Psoas muscle (tissue), 8 donors: Measurements from ENCODE around the gene ZNF609. TPM values are rescaled to one million over a fixed set of nuclear protein-coding genes. Genes with fewer than 3 reads are reported as not detected.

ENCODE experiments used
- ATAC-seq, 4 donors: fragments of 200-7000 bp; cut with Tn5 transposase; one replicate each; pipeline ENCODE4 v1.9.1; 2020; ENCODE audit warnings: moderate library complexity in 3 of 4, mild to moderate bottlenecking in 2 of 4
- DNase-seq, 2 donors: peaks; one replicate each; pipeline ENCODE4 v3.0.0-alpha.2; 2020
- H3K27ac ChIP-seq: fragments of 200-600 bp; one replicate; pipeline ENCODE4 v1.8.0; 2022
- H3K27me3 ChIP-seq, 3 donors: fragments of 200-600 bp in 1 of 3; one replicate each; pipeline versions ENCODE4 v1.6.1 to v1.8.0; 2013 to 2022; ENCODE audit warnings: low read length in 2 of 3, mild to moderate bottlenecking in 2 of 3, moderate library complexity in 1 of 3; ENCODE audit not compliant: insufficient read depth in 3 of 3
- H3K36me3 ChIP-seq, 2 donors: fragments of 200-600 bp in 1 of 2; one replicate each; pipeline versions ENCODE4 v1.6.1 to v1.8.0; 2013 to 2022; ENCODE audit warnings: low read depth in 1 of 2, mild to moderate bottlenecking in 1 of 2, moderate library complexity in 1 of 2; ENCODE audit not compliant: insufficient read depth in 1 of 2
- H3K4me1 ChIP-seq: fragments of 200-600 bp; one replicate; pipeline ENCODE4 v1.8.0; 2022
- H3K4me3 ChIP-seq: fragments of 200-600 bp; one replicate; pipeline ENCODE4 v1.8.0; 2022; ENCODE audit warnings: mild to moderate bottlenecking
- H3K9me3 ChIP-seq: fragments of 200-600 bp; one replicate; pipeline ENCODE4 v1.8.0; 2022
- CTCF ChIP-seq: fragments of 200-600 bp; IDR thresholded peaks from one replicate; pipeline ENCODE4 v1.8.0; 2022; ENCODE audit warnings: antibody characterized with exemption
- WGBS, 3 donors: extraction: QIAGEN DNeasy Blood & Tissue Kit; methylation state at CpG; one replicate each; pipeline versions ENCODE4 v1.1.6 to v1.1.7; 2013; 5-methylcytosine and 5-hydroxymethylcytosine counted together
- intact Hi-C, 2 donors: fragments of 100-400 bp; cut with DNase I; formaldehyde crosslinking; loops; one replicate each; pipeline versions ENCODE4 v1.11.0 to v1.14.2; 2022
- polyA plus RNA-seq, 3 donors: library from polyadenylated mRNA; stranded (reverse); fragments of 200-250 nt; gene quantifications; one replicate each; pipeline ENCODE4 v1.2.3, GENCODE V29; 2013
- total RNA-seq, 4 donors: library from RNA; stranded (reverse); fragmentation: NEBNext Ultra II Directional in 2 of 4; extraction: Animal tissue kit (Norgen Biotek cat#: 25700) in 2 of 4; gene quantifications; one replicate each; pipeline versions ENCODE4 v1.2.1 to v1.2.4, GENCODE V29; 2021 to 2023
- donor health status: healthy with polysubstance abuse.
- donor health status: DM: no; HTN: no; CAD: no; lungs with moderate emphysema.
- donor health status: Bipolar disorder and iron deficiency.
- donor health status: healthy.
- donor health status: DM: yes; HTN: yes; CAD: no.
- donor health status: DM: no; HTN: no; CAD: no.
- donor health status: DM: no; HTN: no; CAD: no.
- donor health status: DM: yes; HTN: yes; CAD: no.

ZNF609 gene
- total and polyA plus RNA-seq, 7 donors = 3.2 to 15.0 (median 10.2) TPM

GRCh38 chr15:64513823-64514222 lies 53.4 kb downstream of the ZNF609 start:
- no peak for ATAC-seq
- intact Hi-C loops = no loop called here
- Histone ChIP-seq H3K9me3 (no peaks in the 10 kb centered on the region), H3K4me3 (no peak overlapping the region), H3K4me1 (peaks cover 8% of the 10 kb centered on the region), H3K27ac (no peak overlapping the region), H3K27me3 (no peaks in the 10 kb centered on the region), H3K36me3 (no peaks in the 10 kb centered on the region)
- DNase-seq = no peak
- TF ChIP-seq CTCF = no peak
- WGBS, 3 donors = 89 to 97% (median 91%) methylated on average over 3 of the region's 3 CpGs

- 22 to 68% (median 36%) methylated on average over 2 of the region's 2 CpGs for WGBS, 3 donors
These were observed 54.8 kb downstream of the ZNF609 start for GRCh38 chr15:64515196-64515595.

GRCh38 chr15:64515825-64516224 lies 55.4 kb downstream of the ZNF609 start:
- no peak for TF ChIP-seq CTCF
- intact Hi-C loops = no loop called here
- Histone ChIP-seq H3K9me3 (no peaks in the 10 kb centered on the region), H3K27ac (no peak overlapping the region), H3K36me3 (no peaks in the 10 kb centered on the region), H3K27me3 (no peaks in the 10 kb centered on the region), H3K4me3 (no peak overlapping the region), H3K4me1 (peaks cover 8% of the 10 kb centered on the region)
- DNase-seq (no peak), ATAC-seq (no peak)
- WGBS, 3 donors = 91 to 94% (median 94%) methylated on average over 9 of the region's 9 CpGs

More at GRCh38 chr15:64515196-64515595, 54.8 kb downstream of the ZNF609 start:
- Histone ChIP-seq H3K9me3 (no peaks in the 10 kb centered on the region), H3K4me3 (no peak overlapping the region), H3K27me3 (no peaks in the 10 kb centered on the region), H3K27ac (no peak overlapping the region), H3K36me3 (no peaks in the 10 kb centered on the region), H3K4me1 (peaks cover 8% of the 10 kb centered on the region)
- DNase-seq (no peak), ATAC-seq (no peak)
- no peak for TF ChIP-seq CTCF
- intact Hi-C loops = no loop called here

GRCh38 chr15:64519897-64520296 lies 59.5 kb downstream of the ZNF609 start:
- Histone ChIP-seq H3K27me3 (no peaks in the 10 kb centered on the region), H3K9me3 (no peaks in the 10 kb centered on the region), H3K36me3 (no peaks in the 10 kb centered on the region), H3K27ac (no peak overlapping the region), H3K4me3 (no peak overlapping the region), H3K4me1 (peaks cover 29% of the 10 kb centered on the region)
- ATAC-seq = no peak
- intact Hi-C loops = no loop called here
- TF ChIP-seq CTCF = no peak
- no peak for DNase-seq

GRCh38 chr15:64521201-64521600 lies 60.8 kb downstream of the ZNF609 start:
- Histone ChIP-seq H3K27me3 (no peaks in the 10 kb centered on the region), H3K27ac (peak overlapping the region; percentile 27), H3K9me3 (no peaks in the 10 kb centered on the region), H3K4me3 (no peak overlapping the region), H3K4me1 (peaks cover 25% of the 10 kb centered on the region), H3K36me3 (no peaks in the 10 kb centered on the region)
- DNase-seq = no peak
- TF ChIP-seq CTCF = no peak
- peak in 3 of 4 donors; percentile 8 to 38 (median 31) for ATAC-seq
- intact Hi-C loops = no loop called here
- WGBS, 3 donors = 11 to 47% (median 14%) methylated on average over 1 of the region's 1 CpG
